DOHH2 (cell line): ENCODE results near the gene PRKCE.

Experiments
- H3F3A ChIP-seq: fragments of 200-600 bp; sonication (generic), shearing (Covaris generic); 2 replicates; pipeline ENCODE4 v1.6.0; 2016; ENCODE audit warnings: antibody characterized with exemption, mild to moderate bottlenecking; ENCODE audit not compliant: control insufficient read depth, insufficient read depth
- H3K27ac ChIP-seq: fragments of 200-600 bp; sonication (generic); 2 replicates; pipeline ENCODE4 v1.5.1; 2014; ENCODE audit warnings: low read depth, mild to moderate bottlenecking, low read length, moderate library complexity
- H3K27me3 ChIP-seq: fragments of 200-600 bp; sonication (generic); 2 replicates; pipeline ENCODE4 v1.6.1; 2014; ENCODE audit warnings: mild to moderate bottlenecking, low read length, mixed read lengths; ENCODE audit not compliant: control insufficient read depth
- H3K36me3 ChIP-seq: fragments of 200-600 bp; sonication (generic); 2 replicates; pipeline ENCODE4 v1.6.1; 2014; ENCODE audit warnings: mild to moderate bottlenecking, low read length, moderate library complexity, mixed read lengths; ENCODE audit not compliant: control insufficient read depth
- H3K4me1 ChIP-seq: fragments of 200-600 bp; sonication (generic); 2 replicates; pipeline ENCODE4 v1.6.1; 2014; ENCODE audit warnings: mild to moderate bottlenecking, low read length, mixed read lengths; ENCODE audit not compliant: control insufficient read depth
- H3K4me2 ChIP-seq: fragments of 200-600 bp; sonication (generic); 2 replicates; pipeline ENCODE4 v1.6.0; 2014; ENCODE audit warnings: mild to moderate bottlenecking, low read length, moderate library complexity
- H3K4me3 ChIP-seq: fragments of 200-600 bp; sonication (generic); 2 replicates; pipeline ENCODE4 v1.5.1; 2014; ENCODE audit warnings: mild to moderate bottlenecking, low read length, mixed read lengths
- H3K79me2 ChIP-seq: fragments of 200-600 bp; sonication (generic); 2 replicates; pipeline ENCODE4 v1.6.1; 2014; ENCODE audit warnings: mild to moderate bottlenecking, low read length, mixed read lengths; ENCODE audit not compliant: control insufficient read depth
- H3K9me2 ChIP-seq: fragments of 200-600 bp; sonication (generic); replicated peaks from 2 replicates; pipeline ENCODE4 v1.6.1; 2014; ENCODE audit warnings: mild to moderate bottlenecking, low read length, mixed read lengths; ENCODE audit not compliant: control insufficient read depth
- H3K9me3 ChIP-seq: fragments of 200-600 bp; sonication (generic); 2 replicates; pipeline ENCODE4 v1.6.1; 2014; ENCODE audit warnings: antibody characterized with exemption, low read length, mixed read lengths; ENCODE audit not compliant: control insufficient read depth, insufficient read depth
- H4K20me1 ChIP-seq: fragments of 200-600 bp; sonication (generic); 2 replicates; pipeline ENCODE4 v1.6.0; 2014; ENCODE audit warnings: low read depth, mild to moderate bottlenecking, antibody characterized with exemption, low read length, moderate library complexity; ENCODE audit not compliant: control insufficient read depth, insufficient read depth
- EZH2phosphoT487 ChIP-seq: fragments of 200-600 bp; sonication (generic); IDR thresholded peaks from 2 replicates; pipeline ENCODE4 v1.6.1; 2017; ENCODE audit warnings: borderline replicate concordance, mild to moderate bottlenecking, antibody characterized with exemption, low read length, moderate library complexity, mixed read lengths
- TF ChIP-seq, protein P1 (sequence below): fragments of 200-600 bp; sonication (generic); IDR thresholded peaks from one replicate; pipeline ENCODE4 v1.5.1; 2014; ENCODE audit warnings: antibody characterized with exemption, mild to moderate bottlenecking, low read depth, low read length; ENCODE audit not compliant: poor library complexity, severe bottlenecking

PRKCE gene

DNA sequence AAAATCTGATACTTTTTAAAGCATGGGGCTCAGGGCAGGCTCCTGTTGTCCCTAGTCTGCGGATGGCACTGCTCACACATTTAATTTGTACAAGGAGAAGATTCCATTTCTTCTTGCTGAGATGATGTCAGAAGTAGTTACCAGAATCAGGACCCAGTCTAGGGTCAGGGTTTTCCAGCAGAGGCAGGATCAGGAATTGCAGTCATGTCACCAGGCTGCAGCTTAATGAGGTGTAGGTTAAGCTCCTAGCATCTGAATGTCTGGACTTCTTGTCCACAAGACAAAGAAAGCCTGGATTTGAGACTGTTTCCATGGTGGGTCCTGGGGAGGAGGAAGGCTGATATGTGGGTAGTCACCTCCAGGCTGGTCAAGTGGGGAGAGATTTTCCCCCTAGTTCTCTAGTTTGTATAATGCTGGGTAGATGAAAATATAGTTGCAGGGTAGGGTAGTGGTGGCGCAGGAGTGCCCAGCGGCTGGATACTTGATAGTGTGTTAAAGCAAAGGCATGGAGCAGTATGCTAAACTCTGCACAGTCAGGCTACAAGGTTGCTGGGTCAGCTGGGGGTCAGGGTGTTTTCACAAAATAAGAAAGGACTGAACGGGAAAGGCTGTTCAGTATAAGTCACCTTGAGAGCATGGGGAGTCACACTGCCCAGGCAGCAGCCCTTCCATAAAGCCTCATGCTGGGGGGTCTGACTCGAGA, 148.4 kb downstream of the PRKCE start:
- TF ChIP-seq, protein P1, sequence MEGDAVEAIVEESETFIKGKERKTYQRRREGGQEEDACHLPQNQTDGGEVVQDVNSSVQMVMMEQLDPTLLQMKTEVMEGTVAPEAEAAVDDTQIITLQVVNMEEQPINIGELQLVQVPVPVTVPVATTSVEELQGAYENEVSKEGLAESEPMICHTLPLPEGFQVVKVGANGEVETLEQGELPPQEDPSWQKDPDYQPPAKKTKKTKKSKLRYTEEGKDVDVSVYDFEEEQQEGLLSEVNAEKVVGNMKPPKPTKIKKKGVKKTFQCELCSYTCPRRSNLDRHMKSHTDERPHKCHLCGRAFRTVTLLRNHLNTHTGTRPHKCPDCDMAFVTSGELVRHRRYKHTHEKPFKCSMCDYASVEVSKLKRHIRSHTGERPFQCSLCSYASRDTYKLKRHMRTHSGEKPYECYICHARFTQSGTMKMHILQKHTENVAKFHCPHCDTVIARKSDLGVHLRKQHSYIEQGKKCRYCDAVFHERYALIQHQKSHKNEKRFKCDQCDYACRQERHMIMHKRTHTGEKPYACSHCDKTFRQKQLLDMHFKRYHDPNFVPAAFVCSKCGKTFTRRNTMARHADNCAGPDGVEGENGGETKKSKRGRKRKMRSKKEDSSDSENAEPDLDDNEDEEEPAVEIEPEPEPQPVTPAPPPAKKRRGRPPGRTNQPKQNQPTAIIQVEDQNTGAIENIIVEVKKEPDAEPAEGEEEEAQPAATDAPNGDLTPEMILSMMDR: no peak
- TF ChIP-seq EZH2phosphoT487: no peak
- no peaks in the 10 kb centered on the region for H3K9me3 ChIP-seq
- no peaks in the 10 kb centered on the region for H3F3A ChIP-seq
- no peaks in the 10 kb centered on the region for H4K20me1 ChIP-seq
- H3K27me3 ChIP-seq: no peaks in the 10 kb centered on the region
- H3K9me2 ChIP-seq: no peaks in the 10 kb centered on the region
- H3K4me1 ChIP-seq: no peaks in the 10 kb centered on the region
- H3K36me3 ChIP-seq: no peaks in the 10 kb centered on the region
- H3K79me2 ChIP-seq: no peaks in the 10 kb centered on the region
- H3K4me2 ChIP-seq: no peak overlapping the region
- no peak overlapping the region for H3K27ac ChIP-seq
- no peak overlapping the region for H3K4me3 ChIP-seq

DNA sequence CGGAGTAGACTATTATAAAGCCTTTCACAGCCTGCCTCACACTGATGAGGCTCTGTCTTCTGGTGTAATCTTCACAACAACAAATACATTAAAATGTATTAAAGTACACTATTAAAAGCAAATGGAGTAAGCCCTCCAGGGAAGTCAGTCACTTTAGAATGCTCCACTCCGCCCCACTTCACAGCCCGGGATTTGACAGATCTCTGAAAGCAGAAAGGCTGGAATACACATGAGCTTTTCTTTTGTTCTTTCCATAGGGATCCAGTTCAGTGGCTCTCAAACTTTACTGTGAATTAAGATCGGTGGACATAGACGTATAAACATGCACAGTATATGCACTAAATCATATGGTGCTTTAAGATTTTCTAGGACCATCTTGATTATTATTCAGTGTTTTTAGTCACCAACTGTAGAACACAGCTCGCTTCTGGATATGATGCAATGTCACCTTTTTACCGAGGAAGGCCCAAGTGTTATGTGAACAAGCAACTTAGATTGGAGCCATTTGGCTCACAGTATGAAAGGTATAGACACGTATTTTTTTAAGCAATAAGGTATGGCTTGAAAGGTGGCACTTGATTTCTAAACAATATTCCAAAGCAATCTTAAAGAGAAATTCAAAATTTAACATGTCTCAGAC, 151.1 kb downstream of the PRKCE start:
- Histone ChIP-seq H3K9me3 (no peaks in the 10 kb centered on the region), H4K20me1 (no peaks in the 10 kb centered on the region)

DNA sequence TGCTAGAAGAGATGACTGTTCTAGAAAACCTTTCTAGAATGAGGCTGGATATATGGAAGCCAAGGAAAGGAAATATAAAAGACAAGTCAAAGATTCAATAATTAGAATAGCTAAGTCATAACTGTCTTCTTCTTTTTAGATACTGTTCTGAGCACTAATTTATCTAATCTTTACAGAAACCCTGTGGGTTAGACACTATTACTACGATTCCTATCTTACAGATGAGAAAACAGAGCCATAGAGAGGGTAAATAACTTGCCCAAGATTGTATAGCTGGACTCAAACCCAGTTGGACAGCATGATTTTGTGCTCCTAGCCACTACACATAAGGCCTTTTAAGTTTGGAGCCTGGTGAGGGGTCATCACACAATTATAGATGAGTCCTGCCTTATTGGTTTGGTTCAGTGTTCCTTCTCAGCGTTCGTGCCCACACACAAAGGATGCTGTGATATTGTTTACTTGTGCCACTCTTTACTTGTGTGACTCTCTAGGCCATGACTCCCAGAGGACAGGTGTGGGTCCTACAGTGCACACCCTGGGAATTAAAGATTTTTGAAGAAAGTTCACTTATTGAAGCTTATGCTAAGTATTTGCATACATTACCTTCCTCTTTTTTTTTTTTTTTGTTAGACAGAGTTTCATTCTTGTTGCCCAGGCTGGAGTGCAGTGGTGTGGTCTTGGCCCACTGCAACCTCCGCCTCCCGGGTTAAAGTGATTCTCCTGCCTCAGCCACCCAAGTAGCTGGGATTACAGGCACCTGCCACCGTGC, 153.7 kb downstream of the PRKCE start:
- no peak overlapping the region for H3K4me2 ChIP-seq
- no peaks in the 10 kb centered on the region for H4K20me1 ChIP-seq
- H3K4me1 ChIP-seq: no peaks in the 10 kb centered on the region
- H3K9me3 ChIP-seq: no peaks in the 10 kb centered on the region
- H3K27ac ChIP-seq: no peak overlapping the region
- H3K4me3 ChIP-seq: no peak overlapping the region
- TF ChIP-seq EZH2phosphoT487: no peak
- TF ChIP-seq, protein P1: no peak
- no peaks in the 10 kb centered on the region for H3K79me2 ChIP-seq
- H3K27me3 ChIP-seq: no peaks in the 10 kb centered on the region
- no peaks in the 10 kb centered on the region for H3K36me3 ChIP-seq
- no peaks in the 10 kb centered on the region for H3K9me2 ChIP-seq
- no peaks in the 10 kb centered on the region for H3F3A ChIP-seq

More for the DNA sequence above, 151.1 kb downstream of the PRKCE start:
- no peaks in the 10 kb centered on the region for H3K27me3 ChIP-seq
- no peaks in the 10 kb centered on the region for H3K79me2 ChIP-seq
- TF ChIP-seq EZH2phosphoT487: no peak
- TF ChIP-seq, protein P1: no peak
- no peaks in the 10 kb centered on the region for H3K4me1 ChIP-seq
- no peaks in the 10 kb centered on the region for H3K36me3 ChIP-seq
- no peaks in the 10 kb centered on the region for H3K9me2 ChIP-seq
- no peaks in the 10 kb centered on the region for H3F3A ChIP-seq
- H3K4me3 ChIP-seq: no peak overlapping the region
- no peak overlapping the region for H3K27ac ChIP-seq
- no peak overlapping the region for H3K4me2 ChIP-seq
